Measurements from ENCODE around the gene SPNS2. TPM values are rescaled to one million over a fixed set of nuclear protein-coding genes. Genes with fewer than 3 reads are reported as not detected.
"Not testable (repeated sequence)": the region's sequence is repeated elsewhere in the genome, so short reads cannot be mapped to it uniquely, and the experiment has no call there.

The SPNS2 gene
- total and polyA plus RNA-seq, 2 experiments from 2014 or later = 1.7 to 2.3 TPM

GRCh38 chr17:4577386-4577993 is 78.8 kb downstream of the SPNS2 start:
- Mint-ChIP-seq H3K27me3 (ENCODE audit: insufficient read depth, low read depth, poor library complexity) (peaks cover 9% of the 10 kb centered on the region), H3K27ac (no peak overlapping the region), H3K4me1 (peaks cover 36% of the 10 kb centered on the region), H3K36me3 (ENCODE audit: low read depth) (peaks cover 3% of the 10 kb centered on the region; the same call in 1 of the 3 replicates), H3K4me3 (no peak overlapping the region), H3K9me3 (peaks cover 5% of the 10 kb centered on the region; the same call in 2 of the 3 replicates)
- DNase-seq (ENCODE audit: low spot score) = no peak
- Histone ChIP-seq H2AFZ (peak overlapping the region; percentile 86), H3K27me3 (ENCODE audit: insufficient read depth) (peaks cover 1% of the 10 kb centered on the region), H3K27ac (ENCODE audit: low read depth) (no peak overlapping the region), H3K4me2 (peak overlapping the region; percentile 70), H3K4me1 (ENCODE audit: insufficient read depth) (peaks cover 20% of the 10 kb centered on the region), H3K36me3 (ENCODE audit: insufficient read depth) (no peaks in the 10 kb centered on the region), H3F3A (replicated peaks; ENCODE audit: low read depth) (no peaks in the 10 kb centered on the region), H3K79me2 (replicated peaks; ENCODE audit: insufficient read depth) (no peaks in the 10 kb centered on the region), H3K9me2 (ENCODE audit: insufficient read depth) (no peaks in the 10 kb centered on the region), H3K4me3 (no peak overlapping the region; the same call in 1 of the 2 replicates), H4K20me1 (replicated peaks; ENCODE audit: insufficient read depth) (no peaks in the 10 kb centered on the region)
- ATAC-seq = no peak; the same call in 1 of the 3 replicates
- TF ChIP-seq ZNF114 (CRISPR knock-in tag; IDR thresholded peaks at IDR 0.05) (no peak), CTCF (conservative IDR thresholded peaks at IDR 0.05; ENCODE audit: low read depth in 2 of 2) (no peak), ZNF462 (CRISPR knock-in tag; IDR thresholded peaks at IDR 0.05) (no peak), NANOG (IDR thresholded peaks at IDR 0.05; ENCODE audit: borderline replicate concordance) (no peak), EZH2phosphoT487 (IDR thresholded peaks at IDR 0.05; ENCODE audit: unreplicated experiment) (no peak), POLR2AphosphoS5 (IDR thresholded peaks at IDR 0.05; ENCODE audit: low read depth) (no peak)

GRCh38 chr17:4578349-4578748 is 79.7 kb downstream of the SPNS2 start:
- not testable (repeated sequence) for H3K27me3 ChIP-seq (ENCODE audit: insufficient read depth); H3K9me3 Mint-ChIP-seq; H3K36me3 ChIP-seq (ENCODE audit: insufficient read depth); DNase-seq (ENCODE audit: low spot score); H3K36me3 Mint-ChIP-seq (ENCODE audit: low read depth); H4K20me1 ChIP-seq (replicated peaks; ENCODE audit: insufficient read depth); H3K27ac Mint-ChIP-seq; H3K4me3 ChIP-seq; H3K4me3 Mint-ChIP-seq; H3K9me2 ChIP-seq (ENCODE audit: insufficient read depth); ATAC-seq; H3K27ac ChIP-seq (ENCODE audit: low read depth); H3K79me2 ChIP-seq (replicated peaks; ENCODE audit: insufficient read depth); H2AFZ ChIP-seq; H3K4me2 ChIP-seq; H3F3A ChIP-seq (replicated peaks; ENCODE audit: low read depth)
- H3K4me1 ChIP-seq (ENCODE audit: insufficient read depth) = peaks cover 27% of the 10 kb centered on the region
- peaks cover 38% of the 10 kb centered on the region for H3K4me1 Mint-ChIP-seq
- H3K27me3 Mint-ChIP-seq (ENCODE audit: insufficient read depth, low read depth, poor library complexity) = peaks cover 16% of the 10 kb centered on the region

Data from GM23338 (cell line).